Esophagus squamous epithelium (tissue), 4 donors: ENCODE measurements around the gene TMEM236.

Experiments
- POLR2A ChIP-seq, 4 donors: fragments of 450-650 bp; IDR thresholded peaks; one replicate each; pipeline ENCODE4 v1.6.1; 2017; ENCODE audit warnings: antibody characterized with exemption in 4 of 4, mild to moderate bottlenecking in 4 of 4, moderate library complexity in 3 of 4
- TF ChIP-seq, protein P1 (sequence below), 6 experiments: fragments of 450-650 bp in 4 of 6; fragments of 200-600 bp in 2 of 6; sonication (generic) in 2 of 6; IDR thresholded peaks; one replicate each; pipeline ENCODE4 v1.5.1; 2016 to 2019; ENCODE audit warnings: antibody characterized with exemption in 6 of 6, mild to moderate bottlenecking in 4 of 6, moderate library complexity in 4 of 6

DNA sequence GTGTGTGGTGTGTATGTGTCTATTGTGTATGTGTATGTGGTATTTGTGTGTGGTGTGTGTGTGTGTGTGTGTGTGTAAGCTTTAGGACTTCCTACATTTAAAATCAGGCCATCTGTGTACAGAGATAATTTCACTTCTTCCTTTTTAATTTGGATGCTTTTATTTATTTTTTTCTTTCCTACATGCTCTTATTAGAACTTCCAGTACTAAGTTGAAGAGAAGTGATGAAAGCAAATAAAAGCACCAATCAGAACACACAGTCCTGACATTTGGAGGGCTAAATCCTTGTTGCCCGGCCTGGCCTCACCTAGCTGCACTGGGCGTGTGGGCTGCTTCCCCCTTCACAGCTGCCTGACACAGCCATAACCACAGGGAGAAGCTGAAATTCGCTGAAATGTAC, 53.3 kb downstream of the TMEM236 start:
- TF ChIP-seq, protein P1, sequence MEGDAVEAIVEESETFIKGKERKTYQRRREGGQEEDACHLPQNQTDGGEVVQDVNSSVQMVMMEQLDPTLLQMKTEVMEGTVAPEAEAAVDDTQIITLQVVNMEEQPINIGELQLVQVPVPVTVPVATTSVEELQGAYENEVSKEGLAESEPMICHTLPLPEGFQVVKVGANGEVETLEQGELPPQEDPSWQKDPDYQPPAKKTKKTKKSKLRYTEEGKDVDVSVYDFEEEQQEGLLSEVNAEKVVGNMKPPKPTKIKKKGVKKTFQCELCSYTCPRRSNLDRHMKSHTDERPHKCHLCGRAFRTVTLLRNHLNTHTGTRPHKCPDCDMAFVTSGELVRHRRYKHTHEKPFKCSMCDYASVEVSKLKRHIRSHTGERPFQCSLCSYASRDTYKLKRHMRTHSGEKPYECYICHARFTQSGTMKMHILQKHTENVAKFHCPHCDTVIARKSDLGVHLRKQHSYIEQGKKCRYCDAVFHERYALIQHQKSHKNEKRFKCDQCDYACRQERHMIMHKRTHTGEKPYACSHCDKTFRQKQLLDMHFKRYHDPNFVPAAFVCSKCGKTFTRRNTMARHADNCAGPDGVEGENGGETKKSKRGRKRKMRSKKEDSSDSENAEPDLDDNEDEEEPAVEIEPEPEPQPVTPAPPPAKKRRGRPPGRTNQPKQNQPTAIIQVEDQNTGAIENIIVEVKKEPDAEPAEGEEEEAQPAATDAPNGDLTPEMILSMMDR (IDR thresholded peaks at IDR 0.05), result no peak
- no peak for TF ChIP-seq POLR2A (IDR thresholded peaks at IDR 0.05)
